ENCODE results near the gene SPAST.
"Not testable (repeated sequence)": the region's sequence is repeated elsewhere in the genome, so short reads cannot be mapped to it uniquely, and the experiment has no call there.

Gene SPAST

GRCh38 chr2:32063310-32064020 lies at the start of gene SPAST:
TSS of gene SPAST (plus strand) at chr2:32063556. CDS start at chr2:32063832, 276 bp downstream.
- DNase-seq, result peak; percentile 96

GRCh38 chr2:32018789-32019482 lies 44.4 kb upstream of the SPAST start:
- not testable (repeated sequence) for DNase-seq

GRCh38 chr2:32034198-32034887 lies 29.0 kb upstream of the SPAST start:
- not testable (repeated sequence) for DNase-seq

GRCh38 chr2:32039447-32040219 lies 23.7 kb upstream of the SPAST start, which contains the start of gene DPY30:
TSS of gene DPY30 (minus strand) at chr2:32039805. CDS start at chr2:32039456, 349 bp downstream.
- peak; percentile 84 for DNase-seq

- DNase-seq, result no peak
These were observed 19.8 kb upstream of the SPAST start for GRCh38 chr2:32043561-32043960.

GRCh38 chr2:32051836-32052439 lies 11.4 kb upstream of the SPAST start:
- DNase-seq, result no peak

- not testable (repeated sequence) for DNase-seq
These were observed 8.8 kb upstream of the SPAST start for GRCh38 chr2:32054583-32054982.

GRCh38 chr2:32058130-32058529 lies 5.2 kb upstream of the SPAST start:
- no peak for DNase-seq

- DNase-seq, result no peak
These were observed 3.1 kb upstream of the SPAST start for GRCh38 chr2:32060266-32060665.

GRCh38 chr2:32061430-32061829 lies 1.9 kb upstream of the SPAST start:
- DNase-seq, result no peak

- no peak for DNase-seq
These were observed 1.1 kb upstream of the SPAST start for GRCh38 chr2:32061973-32062861.

- DNase-seq, result no peak
These were observed 755 bp downstream of the SPAST start for GRCh38 chr2:32064021-32064601.

- no peak for DNase-seq
These were observed 1.4 kb downstream of the SPAST start for GRCh38 chr2:32064713-32065112.

GRCh38 chr2:32067549-32067948 lies 4.2 kb downstream of the SPAST start:
- DNase-seq, result no peak

- DNase-seq, result no peak
These were observed 10.8 kb downstream of the SPAST start for GRCh38 chr2:32074134-32074506.

GRCh38 chr2:32095671-32096070 lies 32.3 kb downstream of the SPAST start:
- no peak for DNase-seq

GRCh38 chr2:32108111-32108510 lies 44.8 kb downstream of the SPAST start:
- no peak for DNase-seq

GRCh38 chr2:32118055-32118454 lies 54.7 kb downstream of the SPAST start:
- no peak for DNase-seq

GRCh38 chr2:32119161-32119560 lies 55.8 kb downstream of the SPAST start:
- no peak for DNase-seq

GRCh38 chr2:32124660-32125059 lies 61.3 kb downstream of the SPAST start:
- DNase-seq, result no peak

GRCh38 chr2:32128636-32129035 lies 65.3 kb downstream of the SPAST start:
- DNase-seq, result no peak
